Rectal smooth muscle tissue (tissue), 1 donor: ENCODE results near the gene TMTC2.
A peak's percentile ranks its signal among the peaks of the same experiment; 100 is the strongest.

Source experiments
- H3K27ac ChIP-seq: one replicate; pipeline ENCODE4 v1.7.0; 2013; ENCODE audit warnings: low read depth, low read length, inconsistent platforms
- H3K27me3 ChIP-seq: one replicate; pipeline ENCODE4 v1.7.0; 2013; ENCODE audit warnings: low read length; ENCODE audit not compliant: control insufficient read depth, insufficient read depth
- H3K36me3 ChIP-seq: one replicate; pipeline ENCODE4 v1.7.0; 2013; ENCODE audit warnings: low read length; ENCODE audit not compliant: control insufficient read depth, insufficient read depth
- H3K4me1 ChIP-seq: one replicate; pipeline ENCODE4 v1.7.0; 2013; ENCODE audit warnings: low read length; ENCODE audit not compliant: control insufficient read depth, insufficient read depth
- H3K4me3 ChIP-seq: one replicate; pipeline ENCODE4 v1.7.0; 2013; ENCODE audit warnings: low read length
- H3K9ac ChIP-seq: one replicate; pipeline ENCODE4 v1.7.0; 2013; ENCODE audit warnings: low read length

Gene TMTC2

DNA sequence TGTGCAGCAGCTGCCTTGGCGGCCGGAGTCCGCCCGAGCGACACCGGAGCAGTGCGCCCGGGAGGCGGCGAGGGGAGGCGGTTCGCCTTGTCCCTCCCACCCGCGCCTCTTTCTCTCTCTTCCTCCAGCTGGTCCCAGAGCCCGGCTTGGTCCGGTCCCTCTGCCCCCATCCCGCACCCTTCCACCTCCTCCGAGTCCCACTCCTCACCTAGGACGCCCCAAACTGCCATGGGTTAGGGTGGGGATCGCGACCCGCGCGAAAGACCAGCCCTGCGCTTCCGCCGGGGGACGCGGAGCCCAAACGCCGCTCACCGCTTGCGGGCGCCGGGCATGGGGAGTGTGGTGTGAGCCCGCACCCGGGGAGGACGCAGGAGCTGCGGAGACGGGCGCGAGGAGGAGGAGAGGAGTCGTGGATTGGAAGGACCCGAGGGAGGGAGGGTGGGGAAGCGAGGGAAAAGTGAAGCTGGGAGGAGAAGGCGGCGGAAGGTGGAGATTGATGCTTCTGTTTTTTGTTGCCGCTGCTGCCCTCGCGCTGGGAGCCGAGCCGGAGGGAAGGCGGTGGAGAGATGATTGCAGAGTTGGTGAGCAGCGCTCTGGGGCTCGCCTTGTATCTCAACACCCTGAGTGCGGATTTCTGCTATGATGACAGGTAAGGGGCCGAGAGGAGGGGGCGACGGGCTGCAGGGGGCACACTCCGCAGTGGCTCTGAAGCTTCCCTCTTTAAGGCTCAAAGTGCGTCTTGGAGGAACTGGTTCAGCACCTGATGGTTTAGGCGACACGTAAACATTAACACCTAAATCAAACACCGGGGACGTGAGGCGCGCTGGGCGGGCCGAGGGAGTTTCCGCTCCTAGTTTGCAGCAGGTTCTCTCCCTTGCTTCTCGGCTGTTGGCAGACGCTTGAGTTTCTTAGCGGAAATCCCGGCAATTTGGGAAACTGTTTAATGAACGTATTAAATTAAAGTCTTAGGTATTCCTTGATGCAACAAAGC is 610 bp downstream of the TMTC2 start:
- H3K9ac ChIP-seq: peak overlapping the region; percentile 86
- no peaks in the 10 kb centered on the region for H3K36me3 ChIP-seq
- H3K4me3 ChIP-seq: peak overlapping the region; percentile 99
- H3K27ac ChIP-seq: peak overlapping the region; percentile 98
- H3K27me3 ChIP-seq: peaks cover 2% of the 10 kb centered on the region
- H3K4me1 ChIP-seq: peaks cover 15% of the 10 kb centered on the region

DNA sequence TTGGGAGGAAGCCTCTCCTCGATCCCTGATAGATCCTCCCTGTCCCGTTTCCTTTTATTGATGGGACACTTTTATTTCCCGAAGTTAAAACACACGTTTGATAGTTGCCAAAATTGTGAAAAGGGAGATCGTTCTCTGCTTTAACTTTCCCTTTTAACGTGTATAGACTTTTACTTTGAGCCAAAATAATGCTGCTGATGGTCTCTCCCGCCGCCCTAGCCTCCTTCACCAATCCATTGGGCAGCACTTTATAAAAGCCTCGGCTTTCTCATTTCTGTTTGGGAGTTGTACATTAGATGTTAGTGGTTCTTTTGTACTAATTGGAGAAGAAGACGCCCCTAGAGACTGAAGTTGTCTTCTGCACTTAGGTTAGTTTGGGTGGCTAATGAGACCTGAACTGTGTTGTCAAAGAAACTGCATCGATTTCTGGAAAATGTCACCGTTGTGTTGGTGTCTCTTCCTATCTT is 1.4 kb downstream of the TMTC2 start:
- Histone ChIP-seq H3K36me3 (no peaks in the 10 kb centered on the region), H3K4me1 (peaks cover 8% of the 10 kb centered on the region), H3K4me3 (peak overlapping the region; percentile 99), H3K9ac (peak overlapping the region; percentile 19), H3K27ac (peak overlapping the region; percentile 98), H3K27me3 (peaks cover 2% of the 10 kb centered on the region)

- H3K27ac ChIP-seq: peak overlapping the region; percentile 98
- H3K4me3 ChIP-seq: peak overlapping the region; percentile 99
- H3K9ac ChIP-seq: no peak overlapping the region
- H3K4me1 ChIP-seq: peaks cover 7% of the 10 kb centered on the region
- H3K36me3 ChIP-seq: no peaks in the 10 kb centered on the region
- peaks cover 2% of the 10 kb centered on the region for H3K27me3 ChIP-seq
Measured at GRCh38 chr12:82688596-82688995, 1.9 kb downstream of the TMTC2 start.

- Histone ChIP-seq H3K27me3 (peaks cover 2% of the 10 kb centered on the region), H3K27ac (no peak overlapping the region), H3K4me1 (peaks cover 7% of the 10 kb centered on the region), H3K9ac (no peak overlapping the region), H3K4me3 (no peak overlapping the region), H3K36me3 (no peaks in the 10 kb centered on the region)
Measured at GRCh38 chr12:82690006-82690405, 3.3 kb downstream of the TMTC2 start.

GRCh38 chr12:82691513-82691912 is 4.8 kb downstream of the TMTC2 start:
- Histone ChIP-seq H3K4me1 (peaks cover 7% of the 10 kb centered on the region), H3K27ac (no peak overlapping the region), H3K4me3 (no peak overlapping the region), H3K27me3 (no peaks in the 10 kb centered on the region), H3K9ac (no peak overlapping the region), H3K36me3 (no peaks in the 10 kb centered on the region)

- Histone ChIP-seq H3K4me1 (peaks cover 7% of the 10 kb centered on the region), H3K9ac (no peak overlapping the region), H3K27ac (no peak overlapping the region), H3K4me3 (no peak overlapping the region), H3K27me3 (no peaks in the 10 kb centered on the region), H3K36me3 (no peaks in the 10 kb centered on the region)
Measured at GRCh38 chr12:82694276-82694675, 7.6 kb downstream of the TMTC2 start.

GRCh38 chr12:82694970-82695369 is 8.3 kb downstream of the TMTC2 start:
- peaks cover 7% of the 10 kb centered on the region for H3K4me1 ChIP-seq
- H3K9ac ChIP-seq: no peak overlapping the region
- no peak overlapping the region for H3K27ac ChIP-seq
- H3K4me3 ChIP-seq: no peak overlapping the region
- H3K36me3 ChIP-seq: no peaks in the 10 kb centered on the region
- H3K27me3 ChIP-seq: no peaks in the 10 kb centered on the region

- H3K27ac ChIP-seq: no peak overlapping the region
- no peaks in the 10 kb centered on the region for H3K27me3 ChIP-seq
- peaks cover 6% of the 10 kb centered on the region for H3K4me1 ChIP-seq
- no peak overlapping the region for H3K9ac ChIP-seq
- H3K4me3 ChIP-seq: no peak overlapping the region
- H3K36me3 ChIP-seq: no peaks in the 10 kb centered on the region
Measured at GRCh38 chr12:82695531-82695930, 8.8 kb downstream of the TMTC2 start.

DNA sequence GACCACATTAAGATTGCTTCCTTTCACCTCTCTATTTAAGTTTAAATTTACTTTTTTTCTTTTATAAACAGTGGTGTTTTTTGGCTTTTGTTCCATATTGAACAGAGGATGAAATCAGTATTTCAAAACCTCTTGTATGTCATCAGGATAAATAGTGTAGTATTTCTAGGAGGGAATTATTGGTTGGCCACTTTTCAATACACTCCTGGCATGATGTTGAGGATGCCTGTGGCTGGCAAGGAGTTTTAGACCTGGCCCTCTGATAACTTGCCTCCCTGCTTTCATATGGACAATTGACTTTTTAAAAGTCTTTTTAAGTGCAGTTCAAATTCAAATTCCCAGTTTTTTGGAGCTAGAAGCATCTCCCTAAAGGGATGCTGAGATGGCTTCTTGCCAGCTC is 9.8 kb downstream of the TMTC2 start:
- H3K4me3 ChIP-seq: no peak overlapping the region
- H3K9ac ChIP-seq: no peak overlapping the region
- H3K4me1 ChIP-seq: peaks cover 2% of the 10 kb centered on the region
- H3K27me3 ChIP-seq: no peaks in the 10 kb centered on the region
- H3K27ac ChIP-seq: no peak overlapping the region
- no peaks in the 10 kb centered on the region for H3K36me3 ChIP-seq

GRCh38 chr12:82698708-82699564 is 12.2 kb downstream of the TMTC2 start:
- no peaks in the 10 kb centered on the region for H3K27me3 ChIP-seq
- no peak overlapping the region for H3K4me3 ChIP-seq
- H3K36me3 ChIP-seq: no peaks in the 10 kb centered on the region
- H3K27ac ChIP-seq: no peak overlapping the region
- no peak overlapping the region for H3K9ac ChIP-seq
- H3K4me1 ChIP-seq: peaks cover 4% of the 10 kb centered on the region

DNA sequence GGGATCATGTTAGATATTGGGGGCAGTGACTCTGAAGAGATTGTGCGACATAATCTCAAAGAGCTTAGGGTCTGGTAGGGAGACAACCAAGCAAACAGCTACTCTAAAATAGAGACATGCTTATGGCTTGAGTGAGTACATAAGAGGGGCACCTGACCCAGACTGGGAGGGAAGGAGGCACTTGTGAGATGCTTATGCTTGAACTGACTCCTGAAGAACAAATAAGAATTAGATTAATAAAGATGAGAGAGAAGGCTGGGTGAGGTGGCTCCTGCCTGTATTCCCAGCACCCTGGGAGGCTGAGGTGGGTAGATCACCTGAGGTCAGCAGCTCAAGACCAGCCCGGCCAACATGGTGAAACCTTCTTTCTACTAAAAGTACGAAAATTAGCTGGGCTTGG is 19.1 kb downstream of the TMTC2 start:
- peaks cover 35% of the 10 kb centered on the region for H3K4me1 ChIP-seq
- H3K27ac ChIP-seq: no peak overlapping the region
- no peaks in the 10 kb centered on the region for H3K27me3 ChIP-seq
- no peak overlapping the region for H3K9ac ChIP-seq
- H3K36me3 ChIP-seq: no peaks in the 10 kb centered on the region
- H3K4me3 ChIP-seq: no peak overlapping the region
